Chondrocyte (in vitro differentiated cells): ENCODE data around the gene SLC25A47. TPM values are rescaled to one million over a fixed set of nuclear protein-coding genes. Genes with fewer than 3 reads are reported as not detected.

Experiments used
- DNase-seq: peaks from one replicate; pipeline ENCODE4 v3.0.0; 2021; ENCODE audit warnings: mixed read lengths, low spot score
- H3K27ac Mint-ChIP-seq: one replicate; pipeline ENCODE4 v1.8.0; 2021; ENCODE audit warnings: mild to moderate bottlenecking, moderate library complexity, mixed read lengths; ENCODE audit not compliant: unreplicated experiment
- H3K27me3 Mint-ChIP-seq: 2 replicates; pipeline ENCODE4 v1.8.0; 2021; ENCODE audit warnings: low read depth, mixed read lengths
- H3K36me3 Mint-ChIP-seq: 2 replicates; pipeline ENCODE4 v1.8.0; 2021; ENCODE audit warnings: low read depth, mixed read lengths
- H3K4me1 Mint-ChIP-seq: 2 replicates; pipeline ENCODE4 v1.8.0; 2021; ENCODE audit warnings: low read depth, mild to moderate bottlenecking, mixed read lengths
- H3K4me3 Mint-ChIP-seq: one replicate; pipeline ENCODE4 v1.8.0; 2021; ENCODE audit warnings: mild to moderate bottlenecking, moderate library complexity, mixed read lengths; ENCODE audit not compliant: unreplicated experiment
- H3K9me3 Mint-ChIP-seq: 2 replicates; pipeline ENCODE4 v1.8.0; 2021; ENCODE audit warnings: low read depth, mixed read lengths
- CTCF ChIP-seq: fragments of 200-600 bp; sonication (generic); IDR thresholded peaks from 2 replicates; pipeline ENCODE4 v1.5.0; 2021; ENCODE audit warnings: antibody characterized with exemption, mild to moderate bottlenecking, moderate library complexity
- total RNA-seq: library from RNA; stranded (reverse); gene quantifications from 3 replicates; pipeline ENCODE4 v1.2.1, GENCODE V29; 2021

The SLC25A47 gene
- total RNA-seq, 1 donor from 2014 or later, result not detected

GRCh38 chr14:100320157-100320856 lies 2.8 kb upstream of the SLC25A47 start:
- TF ChIP-seq CTCF, result no peak
- H3K36me3 Mint-ChIP-seq, result no peaks in the 10 kb centered on the region
- H3K4me1 Mint-ChIP-seq, result peaks cover 2% of the 10 kb centered on the region
- no peak overlapping the region for H3K4me3 Mint-ChIP-seq
- no peaks in the 10 kb centered on the region for H3K9me3 Mint-ChIP-seq
- no peak overlapping the region for H3K27ac Mint-ChIP-seq
- DNase-seq, result no peak
- H3K27me3 Mint-ChIP-seq, result no peaks in the 10 kb centered on the region

GRCh38 chr14:100321473-100322137 lies 1.5 kb upstream of the SLC25A47 start:
- DNase-seq, result no peak
- H3K27ac Mint-ChIP-seq, result no peak overlapping the region
- no peak overlapping the region for H3K4me3 Mint-ChIP-seq
- H3K36me3 Mint-ChIP-seq, result no peaks in the 10 kb centered on the region
- H3K27me3 Mint-ChIP-seq, result no peaks in the 10 kb centered on the region
- H3K4me1 Mint-ChIP-seq, result peaks cover 2% of the 10 kb centered on the region
- TF ChIP-seq CTCF, result no peak
- no peaks in the 10 kb centered on the region for H3K9me3 Mint-ChIP-seq

GRCh38 chr14:100322138-100322957 lies 791 bp upstream of the SLC25A47 start:
- Mint-ChIP-seq H3K9me3 (no peaks in the 10 kb centered on the region), H3K27me3 (no peaks in the 10 kb centered on the region), H3K27ac (no peak overlapping the region), H3K36me3 (no peaks in the 10 kb centered on the region), H3K4me3 (no peak overlapping the region), H3K4me1 (peaks cover 2% of the 10 kb centered on the region)
- no peak for DNase-seq
- no peak for TF ChIP-seq CTCF

GRCh38 chr14:100323942-100324307 lies 786 bp downstream of the SLC25A47 start:
- Mint-ChIP-seq H3K27ac (no peak overlapping the region), H3K9me3 (no peaks in the 10 kb centered on the region), H3K27me3 (no peaks in the 10 kb centered on the region), H3K36me3 (no peaks in the 10 kb centered on the region), H3K4me1 (peaks cover 2% of the 10 kb centered on the region), H3K4me3 (no peak overlapping the region)
- no peak for DNase-seq
- TF ChIP-seq CTCF, result no peak

GRCh38 chr14:100325231-100325632 lies 2.1 kb downstream of the SLC25A47 start:
- no peaks in the 10 kb centered on the region for H3K4me1 Mint-ChIP-seq
- H3K36me3 Mint-ChIP-seq, result no peaks in the 10 kb centered on the region
- H3K9me3 Mint-ChIP-seq, result no peaks in the 10 kb centered on the region
- no peak overlapping the region for H3K4me3 Mint-ChIP-seq
- no peaks in the 10 kb centered on the region for H3K27me3 Mint-ChIP-seq
- TF ChIP-seq CTCF, result no peak
- H3K27ac Mint-ChIP-seq, result no peak overlapping the region
- DNase-seq, result no peak
